C4-2B (cell line): ENCODE results near the gene SLC25A44.

Source experiments
- H3K27ac ChIP-seq: fragments of 450-650 bp; 2 replicates; pipeline ENCODE4 v1.5.1; 2017
- CTCF ChIP-seq: fragments of 450-650 bp; conservative IDR thresholded peaks from 2 replicates; pipeline ENCODE4 v1.5.1; 2017; ENCODE audit warnings: mild to moderate bottlenecking
- ZFX ChIP-seq: fragments of 450-650 bp; IDR thresholded peaks from 2 replicates; pipeline ENCODE4 v1.6.1; 2017

The SLC25A44 gene

GRCh38 chr1:156149374-156150332, 44.3 kb upstream of the SLC25A44 start:
- no peak for TF ChIP-seq ZFX
- no peak for TF ChIP-seq CTCF
- no peak overlapping the region for H3K27ac ChIP-seq

GRCh38 chr1:156150333-156151011, 43.4 kb upstream of the SLC25A44 start:
- no peak for TF ChIP-seq ZFX
- TF ChIP-seq CTCF, result no peak
- no peak overlapping the region for H3K27ac ChIP-seq

- TF ChIP-seq CTCF (no peak), ZFX (no peak)
- H3K27ac ChIP-seq, result no peak overlapping the region
Measured at GRCh38 chr1:156151093-156151688, 42.7 kb upstream of the SLC25A44 start.

GRCh38 chr1:156152628-156153027, 41.3 kb upstream of the SLC25A44 start:
- no peak for TF ChIP-seq CTCF
- H3K27ac ChIP-seq, result peak overlapping the region; percentile 79

- TF ChIP-seq CTCF, result no peak
- TF ChIP-seq ZFX, result no peak; the same call in 1 of the 2 replicates
- peak within 1 kb of the TSS; percentile 79 for H3K27ac ChIP-seq
Measured at GRCh38 chr1:156153362-156153761, 40.5 kb upstream of the SLC25A44 start, which contains the start of gene SEMA4A. Gene SEMA4A, plus strand, starts transcription at chr1:156153585. Its CDS starts 994 bp downstream, at chr1:156154579.

GRCh38 chr1:156154317-156154749, 39.6 kb upstream of the SLC25A44 start:
- H3K27ac ChIP-seq, result peak overlapping the region; percentile 79
- TF ChIP-seq CTCF (no peak), ZFX (no peak)
